Measurements from ENCODE around the gene PDE11A. TPM values are rescaled to one million over a fixed set of nuclear protein-coding genes. Genes with fewer than 3 reads are reported as not detected.

Gene PDE11A
- total and polyA plus RNA-seq, 2 of the 13 experiments (the other 11 are each of a cell fraction or from before 2014, with no cell fraction given): 1.2 to 1.7 TPM

DNA sequence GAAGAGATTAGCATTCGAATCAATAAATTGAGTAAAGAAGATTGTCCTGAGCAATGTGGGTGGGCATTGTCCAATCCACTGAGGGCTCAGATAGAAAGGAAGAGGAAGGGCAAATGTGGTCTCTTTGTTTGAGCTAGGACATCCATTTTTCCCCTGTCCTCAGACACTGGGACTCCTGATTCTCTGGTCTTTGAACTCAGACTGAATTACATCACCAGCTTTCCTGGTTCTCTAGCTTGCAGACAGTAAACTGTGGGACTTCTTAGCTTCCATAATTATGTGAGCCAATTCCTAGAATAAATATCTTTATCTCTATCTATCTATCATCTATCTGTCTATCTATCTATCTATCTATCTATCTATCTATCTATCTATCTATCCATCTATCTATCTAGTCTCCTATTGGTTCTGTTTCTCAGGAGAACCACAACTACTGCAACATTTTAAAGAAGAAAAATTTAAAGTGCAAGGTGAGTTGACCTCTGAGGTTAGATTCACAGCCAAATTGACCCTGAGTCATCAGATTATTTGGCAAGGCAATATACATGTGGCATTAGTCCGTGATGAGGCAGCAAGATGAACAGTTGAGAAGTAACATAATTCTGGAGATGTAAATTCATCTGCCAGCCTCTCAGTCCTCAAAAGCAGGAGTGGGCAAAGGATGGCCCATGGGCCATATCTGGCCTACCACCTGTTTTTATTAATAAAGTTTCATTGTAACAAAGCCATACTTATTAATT is 191.4 kb downstream of the PDE11A start:
- TF ChIP-seq, protein P1, sequence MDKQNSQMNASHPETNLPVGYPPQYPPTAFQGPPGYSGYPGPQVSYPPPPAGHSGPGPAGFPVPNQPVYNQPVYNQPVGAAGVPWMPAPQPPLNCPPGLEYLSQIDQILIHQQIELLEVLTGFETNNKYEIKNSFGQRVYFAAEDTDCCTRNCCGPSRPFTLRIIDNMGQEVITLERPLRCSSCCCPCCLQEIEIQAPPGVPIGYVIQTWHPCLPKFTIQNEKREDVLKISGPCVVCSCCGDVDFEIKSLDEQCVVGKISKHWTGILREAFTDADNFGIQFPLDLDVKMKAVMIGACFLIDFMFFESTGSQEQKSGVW (CRISPR knock-in tag; IDR thresholded peaks at IDR 0.05; ENCODE audit: borderline replicate concordance): no peak
- TF ChIP-seq ZNF570 (CRISPR knock-in tag; IDR thresholded peaks at IDR 0.05; ENCODE audit: borderline replicate concordance) (no peak), SIN3A (IDR thresholded peaks at IDR 0.05; ENCODE audit: borderline replicate concordance, low read depth, low read length) (no peak), MAFF (IDR thresholded peaks at IDR 0.05; ENCODE audit: low read depth, low read length) (peak; percentile 43), CEBPB (IDR thresholded peaks at IDR 0.05; ENCODE audit: borderline replicate concordance, low read depth, low read length) (0 out of 2 replicates have a peak, but pooled peaks have one; percentile 14), HNF4A (CRISPR knock-in tag; IDR thresholded peaks at IDR 0.05) (peak; percentile 67), ZEB1 (IDR thresholded peaks at IDR 0.05; ENCODE audit: insufficient replicate concordance, low read depth) (no peak), MAFK (conservative IDR thresholded peaks at IDR 0.05 in 1 of 2, IDR thresholded peaks at IDR 0.05 in 1 of 2; ENCODE audit: low read length in 2 of 2) (peak; percentile 26 to 55; a peak in 3 of 4 replicates), ZMYM4 (CRISPR knock-in tag; IDR thresholded peaks at IDR 0.05) (0 out of 2 replicates have a peak, but pooled peaks have one; percentile 46), IRX3 (CRISPR knock-in tag; IDR thresholded peaks at IDR 0.05; ENCODE audit: borderline replicate concordance, low read depth) (no peak)
- H3K27ac ChIP-seq (ENCODE audit: extremely low read length, insufficient read depth, low read length): no peak overlapping the region
- no peak overlapping the region for H3K4me2 ChIP-seq (ENCODE audit: low read depth, low read length)
- ChIA-PET POLR2A (no interaction called here), CTCF (ENCODE audit: low intra/inter-chr PET ratio, low total read pairs) (no interaction called here)
- in situ Hi-C loops (cut with HindIII; ENCODE audit: extremely low pct_ligation_motif_present, low pct_unique_long_range_greater_than_20kb) (no loop called here), intact Hi-C loops (cut with micrococcal nuclease; ENCODE audit: unreplicated experiment) (no loop called here)
- H3K27me3 ChIP-seq (ENCODE audit: control insufficient read depth in 1 of 2, insufficient read depth in 2 of 2, low read length in 2 of 2): no peaks in the 10 kb centered on the region
- peaks cover 13% of the 10 kb centered on the region; the same call in 1 of the 2 replicates for H3K4me1 ChIP-seq (ENCODE audit: insufficient read depth, low read length)
- DNase-seq (ENCODE audit: low spot score) (peak; percentile 25), ATAC-seq (peak; percentile 46; the same call in 2 of the 3 replicates), FAIRE-seq (peak; percentile 51)
- H2AFZ ChIP-seq (ENCODE audit: low read length): no peak overlapping the region
- BruUV-seq (replicated peaks): no TSS peak
- WGBS (ENCODE audit: low lambda C conversion rate): 33% methylated on average over 2 of the region's 2 CpGs
- H3K9ac ChIP-seq (ENCODE audit: insufficient read depth, low read depth, low read length): no peak overlapping the region
- H3K36me3 ChIP-seq (replicated peaks in 1 of 2; ENCODE audit: control insufficient read depth in 1 of 2, insufficient read depth in 2 of 2, low read length in 2 of 2): no peaks in the 10 kb centered on the region
- no peak overlapping the region for H3K4me3 ChIP-seq (replicated peaks in 1 of 3; ENCODE audit: insufficient read depth in 1 of 3, low read depth in 2 of 3, low read length in 3 of 3)
- H3K9me3 ChIP-seq (ENCODE audit: low read length): no peaks in the 10 kb centered on the region
- H3K79me2 ChIP-seq (ENCODE audit: insufficient read depth, low read length): no peaks in the 10 kb centered on the region
- H4K20me1 ChIP-seq (ENCODE audit: insufficient read depth, low read length): no peaks in the 10 kb centered on the region
